HG03159 (cell line): Measurements from ENCODE around the gene PFKL.

Source experiments
- ATAC-seq: cut with Tn5 transposase; IDR thresholded peaks from one replicate; pipeline ENCODE4 v1.9.1; 2021; ENCODE audit warnings: mild to moderate bottlenecking, moderate library complexity; ENCODE audit not compliant: unreplicated experiment

PFKL gene

GRCh38 chr21:44310628-44311507 is 11.0 kb downstream of the PFKL start:
- no peak for ATAC-seq

GRCh38 chr21:44312089-44312488 is 12.2 kb downstream of the PFKL start:
- ATAC-seq = no peak

- no peak for ATAC-seq
These were observed 12.9 kb downstream of the PFKL start for GRCh38 chr21:44312716-44313115.

- no peak for ATAC-seq
These were observed 13.6 kb downstream of the PFKL start for GRCh38 chr21:44313451-44313850.

GRCh38 chr21:44314128-44314527 is 14.3 kb downstream of the PFKL start:
- ATAC-seq = no peak

- ATAC-seq = no peak
These were observed 14.7 kb downstream of the PFKL start for GRCh38 chr21:44314561-44314960.

GRCh38 chr21:44315691-44316203 is 15.9 kb downstream of the PFKL start:
- no peak for ATAC-seq

- ATAC-seq = no peak
These were observed 16.5 kb downstream of the PFKL start for GRCh38 chr21:44316277-44316900.

GRCh38 chr21:44317241-44317782 is 17.5 kb downstream of the PFKL start:
- ATAC-seq = no peak

GRCh38 chr21:44317871-44318270 is 18.0 kb downstream of the PFKL start:
- ATAC-seq = no peak

- ATAC-seq = no peak
These were observed 18.8 kb downstream of the PFKL start for GRCh38 chr21:44318489-44319285.

GRCh38 chr21:44319407-44320065 is 19.7 kb downstream of the PFKL start:
- ATAC-seq = no peak

- no peak for ATAC-seq
These were observed 21.0 kb downstream of the PFKL start for GRCh38 chr21:44320847-44321246.

GRCh38 chr21:44321846-44322450 is 22.1 kb downstream of the PFKL start:
- no peak for ATAC-seq

GRCh38 chr21:44322621-44323325 is 22.9 kb downstream of the PFKL start:
- no peak for ATAC-seq

- ATAC-seq = no peak
These were observed 23.7 kb downstream of the PFKL start for GRCh38 chr21:44323591-44323990.

GRCh38 chr21:44324106-44324853 is 24.4 kb downstream of the PFKL start:
- ATAC-seq = no peak

- no peak for ATAC-seq
These were observed 24.9 kb downstream of the PFKL start for GRCh38 chr21:44324854-44325107.
